HG03064 (cell line): ENCODE measurements around the gene AIFM1.

Experiments
- ATAC-seq: cut with Tn5 transposase; IDR thresholded peaks from one replicate; pipeline ENCODE4 v1.9.1; 2021; ENCODE audit warnings: low read depth; ENCODE audit not compliant: unreplicated experiment

AIFM1 gene

DNA sequence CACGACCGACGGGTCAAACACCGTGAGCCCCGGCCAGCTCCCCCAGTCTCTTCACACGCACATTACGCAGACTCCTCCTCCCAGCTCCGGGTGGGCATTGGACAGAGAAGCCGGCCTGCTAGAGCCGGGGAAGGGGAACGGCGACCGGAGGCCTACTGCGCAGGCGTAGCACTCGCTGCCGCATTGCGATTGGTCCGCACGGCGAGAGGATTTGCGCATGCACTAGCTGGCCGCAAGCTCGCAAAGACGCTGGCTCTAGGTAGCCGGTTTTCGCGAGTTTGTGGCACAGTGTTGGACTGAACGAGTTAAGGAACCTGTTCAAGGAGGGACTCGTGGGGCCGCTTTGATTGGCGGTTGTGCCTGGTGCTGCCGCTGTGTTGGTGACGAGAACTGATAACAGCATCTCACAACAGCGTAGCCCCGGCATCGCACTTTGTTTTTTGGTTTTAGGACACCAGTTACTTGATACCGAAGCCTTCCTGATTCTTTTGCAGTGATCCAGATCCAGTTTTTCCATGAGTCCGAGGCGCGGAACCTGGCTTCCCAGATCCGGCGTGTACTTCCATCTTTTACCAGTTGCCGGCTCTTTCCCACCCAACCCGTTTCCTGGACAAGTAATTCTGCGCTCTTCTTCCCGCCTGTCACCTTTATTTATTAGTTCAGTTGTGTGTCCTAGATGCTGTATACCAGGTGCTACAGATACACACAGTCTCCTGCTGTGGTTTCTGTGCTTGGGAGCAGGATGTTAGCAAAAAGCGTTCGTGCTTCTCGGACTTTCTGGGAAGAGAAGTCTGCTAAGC lies at the start of gene AIFM1:
AIFM1 (minus strand) TSS at position 139 of the 800 bp plus-strand sequence. CDS start 185 bp downstream, outside the sequence.
- peak; percentile 83 for ATAC-seq

DNA sequence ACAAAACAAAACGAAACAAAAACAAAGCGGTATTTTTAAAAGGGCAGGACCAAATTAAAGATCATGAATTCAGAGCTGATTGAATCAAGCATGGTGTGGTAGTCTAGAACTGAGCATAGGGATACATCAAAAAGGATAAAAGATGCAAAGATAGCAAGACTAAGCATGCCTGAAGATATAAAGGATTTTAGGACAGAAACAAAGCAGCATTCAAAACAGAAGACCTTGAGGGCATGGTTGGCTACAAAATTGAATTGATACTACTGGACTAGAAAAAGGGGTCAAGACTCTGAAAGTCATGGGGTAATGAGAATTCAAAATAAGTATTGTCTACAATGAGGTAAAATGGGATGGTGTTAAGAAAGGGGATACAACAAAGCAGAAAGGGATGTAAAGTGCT lies 47.7 kb upstream of the AIFM1 start:
- ATAC-seq: no peak

- ATAC-seq: no peak
Measured at GRCh38 chrX:130212371-130212770, 46.7 kb upstream of the AIFM1 start.

DNA sequence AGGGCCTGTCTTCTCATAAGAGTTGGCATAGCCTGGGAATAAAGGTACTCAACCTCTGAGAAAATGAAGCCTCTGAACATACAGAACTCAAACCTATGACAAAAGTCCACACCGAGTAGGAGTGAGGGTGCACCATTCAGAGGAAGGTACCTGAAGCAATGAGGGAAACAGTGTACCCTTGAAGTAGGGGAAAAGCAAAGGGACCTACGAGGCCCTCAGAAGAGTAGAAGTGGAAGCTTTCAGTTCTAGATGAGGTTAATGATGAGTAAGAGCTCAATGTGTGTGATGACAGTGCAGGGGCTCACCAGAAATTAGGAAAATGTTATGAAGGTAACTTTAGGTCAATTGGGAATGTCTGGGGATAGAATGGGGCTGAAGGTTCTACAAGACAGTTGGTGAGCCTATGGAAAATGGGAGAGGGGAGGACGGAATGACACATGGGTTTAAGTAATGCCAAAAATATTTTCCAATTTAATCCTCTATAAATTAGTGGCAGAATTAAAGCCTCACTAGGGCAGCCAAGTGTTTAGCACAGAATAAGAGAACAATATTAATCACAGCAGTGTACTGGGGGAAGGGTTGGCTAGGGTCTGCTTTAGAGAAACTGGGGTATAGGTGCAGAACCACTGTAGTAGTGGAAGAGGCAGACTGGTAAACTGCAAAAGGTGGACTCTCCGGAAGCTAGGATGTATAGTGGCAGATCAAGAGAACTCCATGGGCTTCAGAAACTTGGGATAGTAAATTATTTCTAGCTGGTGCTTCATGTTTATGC lies 46.0 kb upstream of the AIFM1 start:
- no peak for ATAC-seq

DNA sequence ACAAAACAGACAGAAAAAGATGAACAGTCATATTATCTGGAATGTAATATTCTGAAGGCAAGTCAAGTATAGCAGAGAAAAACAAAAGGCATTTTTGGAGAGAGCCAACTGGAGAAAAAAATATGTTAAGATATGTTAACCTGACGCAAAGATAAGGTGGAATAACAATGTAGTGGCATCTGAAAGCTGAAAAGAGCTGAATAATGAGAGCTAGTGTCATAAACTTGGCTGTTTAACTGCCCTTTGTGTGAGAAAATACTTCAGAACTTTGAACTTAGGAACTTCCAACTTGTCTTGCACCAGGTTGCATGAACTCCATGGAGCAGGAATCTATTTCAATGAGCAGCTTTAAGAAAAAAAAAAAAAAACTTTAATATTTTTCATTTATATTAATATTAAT lies 39.0 kb upstream of the AIFM1 start:
- ATAC-seq: no peak

DNA sequence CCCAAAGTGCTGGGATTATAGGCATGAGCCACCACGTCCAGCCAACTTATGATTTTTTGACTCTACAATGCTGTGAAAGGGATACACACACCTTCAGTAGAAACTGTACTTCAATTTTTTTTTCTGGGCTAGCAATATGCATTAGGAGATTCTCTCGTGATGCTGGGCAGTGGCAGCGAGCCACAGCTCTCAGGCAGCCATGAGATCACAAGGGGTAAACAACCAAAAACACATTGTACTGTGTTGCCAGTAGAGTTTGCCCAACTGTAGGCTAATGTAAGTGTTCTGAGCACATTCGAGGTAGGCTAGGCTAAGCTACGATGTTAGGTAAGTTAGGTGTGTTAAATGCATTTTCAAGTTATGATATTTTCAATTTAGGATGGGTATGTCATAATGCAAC lies 31.8 kb upstream of the AIFM1 start:
- ATAC-seq: no peak

DNA sequence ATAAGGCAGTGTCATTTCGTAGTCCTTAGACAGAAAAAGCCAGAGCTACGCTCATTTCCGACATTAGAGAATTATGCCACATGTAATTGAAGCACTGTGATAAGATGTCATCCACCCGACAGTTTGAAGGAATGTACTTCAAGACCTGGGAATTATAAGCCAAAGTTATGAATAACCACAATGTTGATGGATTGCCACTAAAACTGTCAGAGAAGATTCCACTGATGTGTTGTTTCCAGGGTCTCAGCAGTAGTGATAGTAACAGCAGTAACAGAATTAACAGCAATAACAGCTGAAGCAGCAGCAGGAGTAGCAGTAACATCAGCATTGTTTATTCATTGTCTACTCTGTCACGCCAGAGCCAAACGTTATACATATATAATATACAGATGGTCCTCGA lies 30.8 kb upstream of the AIFM1 start:
- no peak for ATAC-seq

DNA sequence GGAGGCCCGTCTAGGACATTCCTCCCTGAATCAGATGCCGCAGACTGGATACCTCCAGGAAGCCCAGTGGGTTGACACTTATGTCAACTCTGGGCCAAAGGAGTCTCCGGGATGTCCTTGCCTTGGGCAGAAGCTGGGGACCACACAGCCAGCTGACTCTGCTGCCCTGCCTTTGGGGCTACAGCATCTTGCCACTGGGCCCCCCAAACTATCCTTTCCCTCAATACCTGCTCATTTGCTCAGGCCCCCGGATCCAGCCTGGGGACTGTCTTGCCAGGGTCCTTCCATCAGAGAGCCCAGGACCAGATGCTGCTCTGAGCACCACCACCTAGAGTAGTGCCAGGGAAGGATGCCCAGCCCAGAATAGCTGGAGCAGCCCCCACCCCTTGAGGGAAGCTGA lies 25.2 kb upstream of the AIFM1 start:
- no peak for ATAC-seq

GRCh38 chrX:130186651-130187050 lies 21.0 kb upstream of the AIFM1 start:
- no peak for ATAC-seq

DNA sequence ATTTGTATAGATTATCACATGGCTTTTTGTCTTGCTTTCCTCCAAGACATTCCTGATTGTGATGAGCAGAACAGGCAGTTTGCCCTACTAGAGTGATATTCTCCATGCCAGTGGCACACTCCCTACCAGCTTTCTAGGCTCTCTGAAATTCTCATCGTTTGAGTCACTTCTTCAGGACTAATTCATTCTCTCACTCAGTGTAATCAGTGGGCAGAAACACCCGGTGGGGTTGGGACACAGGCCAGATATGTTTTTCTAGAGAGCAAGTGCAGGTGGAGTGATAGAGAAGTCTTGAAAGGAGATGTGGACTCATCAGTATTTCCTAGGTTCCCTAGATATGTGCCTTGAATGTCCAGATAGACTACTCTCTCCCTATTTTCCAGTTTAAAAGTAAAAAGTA lies 19.2 kb upstream of the AIFM1 start:
- ATAC-seq: no peak

DNA sequence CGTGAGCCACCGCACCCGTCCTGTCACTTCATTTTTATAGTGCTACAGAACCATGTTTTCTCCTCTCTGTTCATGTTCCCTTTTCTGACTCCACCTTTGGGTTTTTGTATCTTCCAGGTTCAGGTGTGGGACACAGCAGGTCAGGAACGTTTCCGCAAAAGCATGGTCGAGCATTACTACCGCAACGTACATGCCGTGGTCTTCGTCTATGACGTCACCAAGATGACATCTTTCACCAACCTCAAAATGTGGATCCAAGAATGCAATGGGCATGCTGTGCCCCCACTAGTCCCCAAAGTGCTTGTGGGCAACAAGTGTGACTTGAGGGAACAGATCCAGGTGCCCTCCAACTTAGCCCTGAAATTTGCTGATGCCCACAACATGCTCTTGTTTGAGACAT lies 18.5 kb upstream of the AIFM1 start:
- ATAC-seq: no peak

- no peak for ATAC-seq
Measured at GRCh38 chrX:130179579-130180215, 14.1 kb upstream of the AIFM1 start.

GRCh38 chrX:130179170-130179569 lies 13.5 kb upstream of the AIFM1 start:
- no peak for ATAC-seq

DNA sequence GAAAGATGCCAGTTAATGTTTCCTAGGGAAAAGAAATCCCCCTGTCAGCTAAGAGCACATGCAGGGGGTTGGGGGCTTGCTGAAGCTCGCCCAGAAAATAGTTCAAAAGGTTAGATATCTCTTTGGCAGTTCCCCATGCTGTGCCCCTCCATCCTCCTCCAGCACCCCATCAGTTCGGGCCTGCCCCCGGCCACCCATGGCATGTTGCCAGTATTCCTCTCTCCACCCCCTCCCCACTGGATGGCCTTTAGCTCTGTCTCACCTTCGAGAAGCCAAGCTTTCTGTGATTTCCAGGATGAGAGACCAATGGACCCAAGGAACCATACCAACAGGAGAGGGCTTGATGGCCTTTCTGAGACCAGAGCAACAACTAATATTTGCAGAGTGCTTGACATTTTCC lies 11.3 kb upstream of the AIFM1 start:
- no peak for ATAC-seq

GRCh38 chrX:130176354-130176776 lies 10.7 kb upstream of the AIFM1 start:
- ATAC-seq: peak; percentile 56

GRCh38 chrX:130174937-130175336 lies 9.3 kb upstream of the AIFM1 start:
- no peak for ATAC-seq

GRCh38 chrX:130174045-130174704 lies 8.5 kb upstream of the AIFM1 start:
- ATAC-seq: no peak

GRCh38 chrX:130173190-130173895 lies 7.7 kb upstream of the AIFM1 start:
- ATAC-seq: peak; percentile 37

DNA sequence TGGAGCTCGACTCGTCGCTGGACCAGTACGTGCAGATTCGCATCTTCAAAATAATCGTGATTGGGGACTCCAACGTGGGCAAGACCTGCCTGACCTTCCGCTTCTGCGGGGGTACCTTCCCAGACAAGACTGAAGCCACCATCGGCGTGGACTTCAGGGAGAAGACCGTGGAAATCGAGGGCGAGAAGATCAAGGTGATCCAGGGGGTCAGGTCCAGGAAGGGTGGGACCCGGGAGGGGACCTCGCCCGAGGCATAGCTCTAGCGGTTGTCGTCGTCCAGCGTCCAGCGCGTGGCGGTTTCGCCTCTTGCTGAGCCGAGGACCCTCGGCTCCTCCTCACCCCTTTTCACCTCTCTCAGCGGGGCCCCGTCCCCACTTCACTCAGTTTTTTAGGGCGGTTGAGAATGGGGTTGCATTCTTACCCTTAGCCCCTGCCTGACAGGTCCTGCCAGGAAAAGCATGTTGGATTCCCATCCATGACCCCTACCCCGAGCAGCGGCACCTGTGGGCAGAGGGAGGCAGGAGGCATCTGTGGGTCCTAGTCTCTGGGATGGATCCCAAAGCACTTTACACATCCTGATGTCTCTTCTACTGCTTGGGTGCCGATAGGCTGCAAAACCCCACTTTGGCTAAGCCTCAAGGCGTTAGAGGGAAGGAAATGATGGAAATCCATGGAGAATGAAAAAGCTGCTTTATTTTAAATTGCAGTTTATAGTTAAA lies 6.6 kb upstream of the AIFM1 start:
- ATAC-seq: no peak
